GM18502 (cell line): Measurements from ENCODE around the gene DICER1.

Experiments used
- ATAC-seq: cut with Tn5 transposase; IDR thresholded peaks from one replicate; pipeline ENCODE4 v1.9.1; 2021; ENCODE audit warnings: mild to moderate bottlenecking; ENCODE audit not compliant: unreplicated experiment, poor library complexity

DICER1 gene

GRCh38 chr14:95095996-95096395, 61.3 kb downstream of the DICER1 start:
- ATAC-seq: no peak

GRCh38 chr14:95092723-95093122, 64.6 kb downstream of the DICER1 start:
- ATAC-seq: no peak

GRCh38 chr14:95091581-95091980, 65.7 kb downstream of the DICER1 start:
- no peak for ATAC-seq

- ATAC-seq: no peak
Measured at GRCh38 chr14:95088665-95089064, 68.7 kb downstream of the DICER1 start.

GRCh38 chr14:95087619-95088018, 69.7 kb downstream of the DICER1 start:
- no peak for ATAC-seq

GRCh38 chr14:95085321-95085720, 72.0 kb downstream of the DICER1 start:
- ATAC-seq: no peak

GRCh38 chr14:95078867-95079266, 78.5 kb downstream of the DICER1 start:
- ATAC-seq: no peak

GRCh38 chr14:95077345-95077744, 80.0 kb downstream of the DICER1 start:
- ATAC-seq: no peak

- ATAC-seq: no peak
Measured at GRCh38 chr14:95075789-95076188, 81.5 kb downstream of the DICER1 start.

- ATAC-seq: no peak
Measured at GRCh38 chr14:95073947-95074346, 83.4 kb downstream of the DICER1 start.

- no peak for ATAC-seq
Measured at GRCh38 chr14:95072310-95072905, 84.9 kb downstream of the DICER1 start.

- no peak for ATAC-seq
Measured at GRCh38 chr14:95071649-95072280, 85.6 kb downstream of the DICER1 start.

- ATAC-seq: no peak
Measured at GRCh38 chr14:95070748-95071435, 86.4 kb downstream of the DICER1 start.

- ATAC-seq: no peak
Measured at GRCh38 chr14:95069547-95069946, 87.8 kb downstream of the DICER1 start.

- no peak for ATAC-seq
Measured at GRCh38 chr14:95069018-95069417, 88.3 kb downstream of the DICER1 start.

- ATAC-seq: no peak
Measured at GRCh38 chr14:95068521-95068920, 88.8 kb downstream of the DICER1 start.

GRCh38 chr14:95068080-95068479, 89.2 kb downstream of the DICER1 start:
- no peak for ATAC-seq

- no peak for ATAC-seq
Measured at GRCh38 chr14:95067526-95067925, 89.8 kb downstream of the DICER1 start.

GRCh38 chr14:95066427-95066986, 90.8 kb downstream of the DICER1 start:
- no peak for ATAC-seq

- no peak for ATAC-seq
Measured at GRCh38 chr14:95065411-95065810, 91.9 kb downstream of the DICER1 start.

GRCh38 chr14:95064734-95065133, 92.6 kb downstream of the DICER1 start:
- ATAC-seq: no peak
